ENCODE results near the gene DNAH10. TPM values are rescaled to one million over a fixed set of nuclear protein-coding genes. Genes with fewer than 3 reads are reported as not detected.

Gene DNAH10
- total RNA-seq, 1 experiment from 2014 or later, result 0.17 TPM

GRCh38 chr12:123846340-123846739 lies 84.2 kb downstream of the DNAH10 start:
- H2BK12ac ChIP-seq (ENCODE audit: insufficient read length, low read depth, low read length), result no peak overlapping the region
- H3K79me2 ChIP-seq (ENCODE audit: insufficient read depth, low read length), result no peaks in the 10 kb centered on the region
- H3K27ac ChIP-seq (ENCODE audit: insufficient read length, low read depth, low read length), result no peak overlapping the region
- H2BK120ac ChIP-seq (ENCODE audit: low read depth, low read length, poor library complexity, severe bottlenecking), result no peak overlapping the region
- no peak overlapping the region for H2BK20ac ChIP-seq (ENCODE audit: low read depth, low read length, poor library complexity, severe bottlenecking)
- H3K14ac ChIP-seq (ENCODE audit: insufficient read depth, low read length), result no peak overlapping the region
- Mint-ChIP-seq H3K9me3 (no peaks in the 10 kb centered on the region), H3K4me1 (peaks cover 3 to 7% of the 10 kb centered on the region in 2 experiments; a peak in 1 of 4 replicates), H3K4me3 (no peak overlapping the region), H3K27me3 (ENCODE audit: low read depth) (peaks cover 41% of the 10 kb centered on the region), H3K36me3 (ENCODE audit: insufficient read depth in 1 of 3, low read depth in 3 of 3) (no peaks in the 10 kb centered on the region), H3K27ac (no peak overlapping the region)
- H3K27me3 ChIP-seq (ENCODE audit: insufficient read depth, low read length), result no peaks in the 10 kb centered on the region
- no peak overlapping the region for H3T11ph ChIP-seq (ENCODE audit: low read length)
- no peak overlapping the region for H4K5ac ChIP-seq (ENCODE audit: insufficient read length, low read depth, low read length)
- H4K8ac ChIP-seq (replicated peaks; ENCODE audit: insufficient read length, low read depth, low read length), result no peak overlapping the region
- no peak overlapping the region for H3K4ac ChIP-seq (ENCODE audit: low read depth, low read length)
- DNase-seq, result no peak
- no peak overlapping the region for H2AFZ ChIP-seq (ENCODE audit: low read length)
- H3K9me3 ChIP-seq (ENCODE audit: control insufficient read depth, low read depth, low read length), result no peaks in the 10 kb centered on the region
- no peak overlapping the region for H3K9ac ChIP-seq (ENCODE audit: extremely low read depth, insufficient read length, low read length)
- no peaks in the 10 kb centered on the region for H3K23me2 ChIP-seq (ENCODE audit: insufficient read length, low read depth, low read length, poor library complexity, severe bottlenecking)
- no peak overlapping the region for H3K23ac ChIP-seq (ENCODE audit: insufficient read length, low read depth, low read length)
- H3K4me2 ChIP-seq (ENCODE audit: insufficient read depth, insufficient read length, low read length), result no peak overlapping the region
- H3K56ac ChIP-seq (ENCODE audit: insufficient read length, low read depth, low read length), result no peak overlapping the region
- TF ChIP-seq CTCF (conservative IDR thresholded peaks at IDR 0.05), result no peak
- no peak overlapping the region for H4K91ac ChIP-seq (ENCODE audit: insufficient read length, low read depth, low read length)
- H2AK5ac ChIP-seq (ENCODE audit: insufficient read length, low read length), result no peak overlapping the region
- no peak overlapping the region for H3K18ac ChIP-seq (ENCODE audit: insufficient read length, low read depth, low read length)
- H4K20me1 ChIP-seq (ENCODE audit: control insufficient read depth, insufficient read depth, insufficient read length), result no peaks in the 10 kb centered on the region
- no peak overlapping the region for H2BK15ac ChIP-seq (ENCODE audit: low read depth, low read length)
- H2BK5ac ChIP-seq (ENCODE audit: insufficient read length, low read length), result no peak overlapping the region
- WGBS (ENCODE audit: extremely low coverage, insufficient read length, low lambda C conversion rate), result no CpG with 5 or more reads among the region's 5 CpGs
- H3K4me1 ChIP-seq (ENCODE audit: insufficient read depth, low read length), result no peaks in the 10 kb centered on the region
- H3K79me1 ChIP-seq (ENCODE audit: insufficient read depth, low read depth, low read length, poor library complexity, severe bottlenecking), result no peaks in the 10 kb centered on the region

Data from H9 (cell line).